ENCODE data around the gene SPATS2. TPM values are rescaled to one million over a fixed set of nuclear protein-coding genes. Genes with fewer than 3 reads are reported as not detected.

The SPATS2 gene
- total RNA-seq, 2 experiments from 2014 or later: 22.7 to 36.4 TPM

GRCh38 chr12:49322367-49322707 lies 44.9 kb upstream of the SPATS2 start:
- Histone ChIP-seq H2AFZ (ENCODE audit: low read length) (peak overlapping the region; percentile 52), H3K4me1 (ENCODE audit: insufficient read depth, low read length, poor library complexity, severe bottlenecking) (peaks cover 24% of the 10 kb centered on the region), H4K20me1 (ENCODE audit: insufficient read depth, low read length) (no peaks in the 10 kb centered on the region), H3K9me3 (ENCODE audit: low read length) (no peaks in the 10 kb centered on the region), H3K36me3 (ENCODE audit: insufficient read depth, low read length) (peaks cover 38% of the 10 kb centered on the region), H3K4me2 (ENCODE audit: low read length) (peak overlapping the region; percentile 67), H3K27ac (ENCODE audit: low read depth, low read length, poor library complexity, severe bottlenecking) (peak overlapping the region; percentile 30), H3K4me3 (ENCODE audit: low read depth, low read length, poor library complexity, severe bottlenecking) (peak overlapping the region; percentile 91), H3K79me2 (ENCODE audit: insufficient read depth, low read depth, low read length) (peaks cover 16% of the 10 kb centered on the region; the same call in 1 of the 2 replicates), H3K9me2 (ENCODE audit: insufficient read depth, low read length) (no peaks in the 10 kb centered on the region)
- CTCF ChIA-PET (ENCODE audit: unreplicated experiment): interaction anchor here (0.7 to 1.3 kb wide), 4 partner anchors 21 to 316 kb away, joined by 3 to 5 read pairs (median 4); no protein-coding TSS in a partner anchor
- no peak for TF ChIP-seq EZH2phosphoT487 (IDR thresholded peaks at IDR 0.05; ENCODE audit: borderline replicate concordance, low read depth, low read length)
- TF ChIP-seq CTCF (conservative IDR thresholded peaks at IDR 0.05; ENCODE audit: low read length): no peak
- no peak for DNase-seq (ENCODE audit: low spot score)
- TSS peak; percentile 98 for BruUV-seq (replicated peaks)
- POLR2A ChIA-PET: interaction anchor here (0.9 to 2.0 kb wide), 11 partner anchors 9 to 231 kb away, joined by 3 to 13 read pairs (median 3); partner anchors contain the start of genes C1QL4 and SPATS2
- intact Hi-C loops (cut with micrococcal nuclease; ENCODE audit: unreplicated experiment): loop anchor here (2.0 kb wide), 1 partner anchor 58 kb away; the partner anchor contains the start of gene TUBA1C

- peaks cover 16% of the 10 kb centered on the region; the same call in 1 of the 2 replicates for H3K79me2 ChIP-seq (ENCODE audit: insufficient read depth, low read depth, low read length)
- peak within 1 kb of the TSS; percentile 62 for H2AFZ ChIP-seq (ENCODE audit: low read length)
- no peaks in the 10 kb centered on the region for H3K9me3 ChIP-seq (ENCODE audit: low read length)
- no peaks in the 10 kb centered on the region for H3K9me2 ChIP-seq (ENCODE audit: insufficient read depth, low read length)
- H3K4me3 ChIP-seq (ENCODE audit: low read depth, low read length, poor library complexity, severe bottlenecking): peak within 1 kb of the TSS; percentile 91
- BruUV-seq (replicated peaks): no TSS peak
- H3K36me3 ChIP-seq (ENCODE audit: insufficient read depth, low read length): peaks cover 42% of the 10 kb centered on the region
- no peaks in the 10 kb centered on the region for H4K20me1 ChIP-seq (ENCODE audit: insufficient read depth, low read length)
- H3K4me1 ChIP-seq (ENCODE audit: insufficient read depth, low read length, poor library complexity, severe bottlenecking): peaks cover 24% of the 10 kb centered on the region
- ChIA-PET CTCF (ENCODE audit: unreplicated experiment) (interaction anchor here (0.5 to 1.3 kb wide), 7 partner anchors 8 to 466 kb away, joined by 3 to 6 read pairs (median 3); no protein-coding TSS in a partner anchor), POLR2A (interaction anchor here (0.6 to 2.0 kb wide), 18 partner anchors 9 to 418 kb away, joined by 3 to 13 read pairs (median 3); partner anchors contain the start of genes C1QL4, SPATS2, TMBIM6 and TUBA1B)
- H3K27ac ChIP-seq (ENCODE audit: low read depth, low read length, poor library complexity, severe bottlenecking): peak within 1 kb of the TSS; percentile 61
- intact Hi-C loops (cut with micrococcal nuclease; ENCODE audit: unreplicated experiment): loop anchor here (2.0 kb wide), 1 partner anchor 58 kb away; the partner anchor contains the start of gene TUBA1C
- TF ChIP-seq CTCF (conservative IDR thresholded peaks at IDR 0.05; ENCODE audit: low read length) (no peak), EZH2phosphoT487 (IDR thresholded peaks at IDR 0.05; ENCODE audit: borderline replicate concordance, low read depth, low read length) (no peak)
- peak within 1 kb of the TSS; percentile 88 for H3K4me2 ChIP-seq (ENCODE audit: low read length)
- peak; percentile 99 for DNase-seq (ENCODE audit: low spot score)
These were observed 44.3 kb upstream of the SPATS2 start, which contains the start of gene TROAP for GRCh38 chr12:49322708-49323523. Gene TROAP, plus strand, starts transcription at chr12:49323255. Its CDS starts 354 bp downstream, at chr12:49323609.
